ENCODE data around the gene COL9A3.

COL9A3 gene

GRCh38 chr20:62797671-62798532 lies 18.9 kb upstream of the COL9A3 start:
- Histone ChIP-seq H3K27me3 (ENCODE audit: insufficient read depth, low read depth, severe bottlenecking) (no peaks in the 10 kb centered on the region), H3K9me3 (ENCODE audit: severe bottlenecking) (no peaks in the 10 kb centered on the region), H3K27ac (no peak overlapping the region; the same call in 1 of the 2 replicates)

GRCh38 chr20:62799036-62799435 lies 17.8 kb upstream of the COL9A3 start:
- Histone ChIP-seq H3K4me3 (ENCODE audit: low read depth, low read length) (no peak overlapping the region), H3K27ac (no peak overlapping the region), H3K27me3 (ENCODE audit: insufficient read depth, low read depth, severe bottlenecking) (no peaks in the 10 kb centered on the region), H3K36me3 (peaks cover 44% of the 10 kb centered on the region), H3K9me3 (ENCODE audit: severe bottlenecking) (no peaks in the 10 kb centered on the region)
- TF ChIP-seq CTCF (IDR thresholded peaks at IDR 0.05; ENCODE audit: low read depth, low read length): no peak
- DNase-seq: no peak

More at GRCh38 chr20:62797671-62798532, 18.9 kb upstream of the COL9A3 start:
- no peak for TF ChIP-seq CTCF (IDR thresholded peaks at IDR 0.05; ENCODE audit: low read depth, low read length)
- Histone ChIP-seq H3K4me3 (ENCODE audit: low read depth, low read length) (no peak overlapping the region), H3K36me3 (peaks cover 44% of the 10 kb centered on the region)
- DNase-seq: no peak

DNA sequence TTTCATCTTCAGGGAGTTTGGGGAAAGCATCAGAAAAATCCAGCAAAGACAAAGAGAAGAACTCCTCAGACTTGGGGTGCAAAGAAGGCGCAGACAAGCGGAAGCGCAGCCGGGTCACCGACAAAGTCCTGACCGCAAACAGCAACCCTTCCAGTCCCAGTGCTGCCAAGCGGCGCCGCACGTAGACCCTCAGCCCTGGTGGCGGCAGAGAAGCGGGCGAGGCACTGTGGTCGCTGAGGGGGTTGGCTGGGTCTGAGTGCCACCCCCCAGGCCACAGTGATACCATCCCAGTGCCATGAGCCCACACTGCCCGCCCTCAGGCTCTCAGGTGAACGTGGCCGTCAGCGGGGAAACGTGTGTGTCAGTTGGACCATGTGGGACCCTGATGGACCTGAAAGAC lies 17.4 kb upstream of the COL9A3 start:
- DNase-seq: no peak
- Histone ChIP-seq H3K27ac (no peak overlapping the region), H3K36me3 (peaks cover 44% of the 10 kb centered on the region), H3K4me3 (ENCODE audit: low read depth, low read length) (no peak overlapping the region), H3K27me3 (ENCODE audit: insufficient read depth, low read depth, severe bottlenecking) (no peaks in the 10 kb centered on the region), H3K9me3 (ENCODE audit: severe bottlenecking) (no peaks in the 10 kb centered on the region)
- TF ChIP-seq CTCF (IDR thresholded peaks at IDR 0.05; ENCODE audit: low read depth, low read length): no peak

GRCh38 chr20:62799873-62800272 lies 17.0 kb upstream of the COL9A3 start:
- TF ChIP-seq CTCF (IDR thresholded peaks at IDR 0.05; ENCODE audit: low read depth, low read length): no peak
- no peaks in the 10 kb centered on the region for H3K27me3 ChIP-seq (ENCODE audit: insufficient read depth, low read depth, severe bottlenecking)
- no peak overlapping the region for H3K4me3 ChIP-seq (ENCODE audit: low read depth, low read length)
- no peaks in the 10 kb centered on the region for H3K9me3 ChIP-seq (ENCODE audit: severe bottlenecking)
- peaks cover 44% of the 10 kb centered on the region for H3K36me3 ChIP-seq
- DNase-seq: no peak
- H3K27ac ChIP-seq: no peak overlapping the region

- no peak for TF ChIP-seq CTCF (IDR thresholded peaks at IDR 0.05; ENCODE audit: low read depth, low read length)
- H3K27ac ChIP-seq: no peak overlapping the region
- no peak for DNase-seq
- no peaks in the 10 kb centered on the region for H3K9me3 ChIP-seq (ENCODE audit: severe bottlenecking)
- peaks cover 44% of the 10 kb centered on the region for H3K36me3 ChIP-seq
- no peak overlapping the region for H3K4me3 ChIP-seq (ENCODE audit: low read depth, low read length)
- H3K27me3 ChIP-seq (ENCODE audit: insufficient read depth, low read depth, severe bottlenecking): no peaks in the 10 kb centered on the region
These were observed 16.3 kb upstream of the COL9A3 start for GRCh38 chr20:62800314-62801259.
